A204.1 (cell line): ENCODE measurements around the gene SOAT1.
"Not testable (repeated sequence)": the region's sequence is repeated elsewhere in the genome, so short reads cannot be mapped to it uniquely, and the experiment has no call there.

Experiments used
- FAIRE-seq: peaks from 2 replicates; lab custom pipeline; 2012; peaks lifted over from hg19 to GRCh38; lab: Jason Lieb, UNC

Gene SOAT1

DNA sequence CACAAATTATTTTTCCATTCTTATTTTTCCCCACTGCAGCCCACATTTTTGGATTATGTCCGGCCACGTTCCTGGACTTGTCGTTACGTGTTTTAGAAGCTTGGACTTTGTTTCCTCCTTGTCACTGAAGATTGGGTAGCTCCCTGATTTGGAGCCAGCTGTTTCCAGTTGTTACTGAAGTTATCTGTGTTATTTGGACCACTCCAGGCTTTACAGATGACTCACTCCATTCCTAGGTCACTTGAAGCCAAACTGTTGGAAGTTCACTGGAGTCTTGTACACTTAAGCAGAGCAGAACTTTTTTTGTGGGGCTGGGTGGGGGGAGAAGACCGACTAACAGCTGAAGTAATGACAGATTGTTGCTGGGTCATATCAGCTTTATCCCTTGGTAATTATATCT, 59.9 kb downstream of the SOAT1 start:
- no peak for FAIRE-seq

DNA sequence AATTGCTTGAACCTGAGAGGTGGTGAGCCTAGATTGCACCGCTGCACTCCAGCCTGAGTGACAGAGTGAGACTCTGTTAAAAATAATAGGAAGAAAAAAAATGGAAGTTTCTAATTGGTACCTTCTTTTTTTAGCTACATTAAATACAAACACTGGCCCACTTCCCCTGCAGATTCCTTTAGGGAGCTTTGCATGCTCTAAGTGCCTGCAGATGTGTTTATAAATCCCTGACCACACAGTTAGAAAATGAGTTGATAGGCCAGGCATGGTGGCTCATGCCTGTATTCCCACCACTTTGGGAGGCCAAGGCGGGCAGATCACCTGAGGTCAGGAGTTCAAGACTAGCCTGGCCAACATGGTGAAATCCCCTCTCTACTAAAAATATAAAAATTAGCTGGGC, 68.0 kb downstream of the SOAT1 start:
- not testable (repeated sequence) for FAIRE-seq

DNA sequence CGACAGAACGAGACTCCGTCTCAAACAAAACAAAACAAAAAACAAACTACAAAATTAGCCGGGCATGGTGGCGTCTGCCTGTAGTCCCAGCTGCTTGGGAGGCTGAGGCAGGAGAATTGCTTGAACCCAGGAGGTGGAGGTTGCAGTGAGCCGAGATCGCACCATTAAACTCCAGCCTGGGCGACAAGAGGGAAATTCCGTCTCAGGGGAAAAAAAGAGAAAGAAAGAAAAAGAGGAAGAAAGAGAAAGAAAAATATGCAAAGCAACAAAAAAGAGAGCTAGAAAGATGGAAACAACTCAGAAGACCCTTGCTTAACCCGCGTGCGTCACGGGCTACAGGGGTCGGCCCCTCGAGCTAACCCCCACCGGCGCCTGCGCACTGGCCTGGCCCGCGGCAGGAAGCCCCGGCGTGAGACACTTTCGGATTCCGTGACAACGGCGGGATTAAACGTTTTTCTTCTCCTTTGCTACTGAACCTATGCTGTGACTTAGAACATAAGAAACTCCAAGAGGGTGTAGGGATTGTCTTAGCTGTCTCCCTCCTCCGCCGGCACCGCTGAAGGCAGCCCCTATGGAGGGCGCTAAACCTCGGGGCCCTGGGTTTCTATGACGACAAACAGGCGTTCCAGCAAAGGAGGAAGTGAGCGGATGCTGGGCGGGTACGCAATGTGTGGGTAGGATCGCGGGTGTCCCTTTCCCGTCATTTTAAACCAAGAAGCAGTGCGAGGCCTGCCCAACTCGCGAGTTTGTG, 71.9 kb downstream of the SOAT1 start, which contains the start of gene AXDND1:
TSS of gene AXDND1 (plus strand) at position 630 of the 751 bp plus-strand sequence. CDS start 539 bp downstream, outside the sequence.
- peak; percentile 16 for FAIRE-seq

DNA sequence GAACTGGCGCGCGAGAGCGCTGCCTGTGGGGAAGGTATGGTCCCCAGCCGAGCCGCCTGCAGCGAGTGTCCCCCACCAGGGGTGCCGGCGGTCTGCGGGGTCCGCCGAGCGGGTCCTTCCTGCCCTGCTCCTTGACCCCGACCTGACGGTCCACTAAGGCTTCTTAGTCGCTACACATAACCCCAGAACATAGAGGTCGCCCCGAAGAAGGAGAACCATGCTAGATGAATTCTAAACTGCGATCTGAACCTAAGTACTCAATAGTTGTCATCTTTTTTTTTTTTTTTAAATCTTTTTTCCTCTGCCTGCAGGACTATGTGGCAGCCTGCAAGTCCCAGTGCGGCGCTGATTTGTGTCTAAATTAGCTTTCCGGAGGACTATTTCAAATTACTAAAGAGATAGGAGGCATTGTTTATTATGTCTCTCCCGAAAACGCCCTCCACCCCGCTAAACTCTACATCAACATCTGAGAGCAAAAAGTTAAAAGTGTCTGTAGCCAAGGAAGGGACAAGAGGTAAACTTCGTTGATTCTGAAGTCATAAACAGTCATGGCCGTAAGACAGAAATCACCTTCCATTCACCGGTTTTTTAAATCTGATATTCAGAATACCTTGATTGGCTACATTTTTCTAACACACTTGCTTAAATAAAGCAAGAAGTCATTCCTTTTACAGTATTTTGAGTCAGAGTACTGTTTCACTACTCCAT, 72.7 kb downstream of the SOAT1 start:
- no peak for FAIRE-seq

DNA sequence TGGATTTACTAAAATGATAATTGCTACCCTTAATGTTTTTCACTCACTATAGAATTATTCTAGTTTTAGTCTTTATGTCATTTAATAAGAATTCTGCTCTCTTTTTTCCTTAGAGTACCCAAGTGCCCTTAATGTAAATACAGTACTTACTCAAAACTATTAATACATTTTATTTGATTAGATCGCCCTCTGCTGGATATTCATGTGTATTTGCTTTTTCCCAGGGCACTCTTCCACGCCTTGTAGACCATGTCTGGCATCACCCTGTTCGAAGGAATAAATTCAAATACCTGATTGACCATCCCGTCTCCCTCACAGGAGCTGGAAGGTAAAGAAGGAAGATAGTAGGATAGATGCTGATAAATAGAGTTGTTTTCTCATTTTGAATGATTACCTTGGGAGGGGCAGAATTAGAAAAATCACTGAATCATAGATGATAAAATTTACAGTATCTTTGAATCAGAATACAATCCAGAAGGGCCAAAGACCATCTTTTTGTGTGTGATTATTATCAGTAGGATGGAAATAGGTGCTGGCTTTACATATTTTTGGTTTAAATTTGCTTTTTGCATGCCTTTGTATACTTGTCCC, 76.2 kb downstream of the SOAT1 start:
- peak; percentile 97 for FAIRE-seq

DNA sequence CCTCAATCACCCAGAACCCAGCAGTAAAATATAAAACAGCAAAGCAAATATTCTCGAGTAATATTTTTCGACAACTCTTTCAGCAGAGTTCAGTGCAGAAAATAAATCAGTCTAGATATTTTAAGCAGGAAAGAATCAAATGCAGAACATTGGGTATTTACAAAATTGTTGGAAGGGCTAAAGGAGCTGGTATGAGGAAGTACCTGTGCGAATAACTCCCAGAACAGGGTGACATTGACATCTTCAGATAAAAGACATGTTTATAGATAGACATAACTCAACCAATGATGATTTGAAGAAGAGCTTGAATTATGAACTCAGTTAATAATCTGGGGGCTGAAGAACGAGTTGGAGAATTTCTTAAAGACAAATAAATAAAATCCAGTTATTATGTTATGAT, 78.6 kb downstream of the SOAT1 start:
- no peak for FAIRE-seq

DNA sequence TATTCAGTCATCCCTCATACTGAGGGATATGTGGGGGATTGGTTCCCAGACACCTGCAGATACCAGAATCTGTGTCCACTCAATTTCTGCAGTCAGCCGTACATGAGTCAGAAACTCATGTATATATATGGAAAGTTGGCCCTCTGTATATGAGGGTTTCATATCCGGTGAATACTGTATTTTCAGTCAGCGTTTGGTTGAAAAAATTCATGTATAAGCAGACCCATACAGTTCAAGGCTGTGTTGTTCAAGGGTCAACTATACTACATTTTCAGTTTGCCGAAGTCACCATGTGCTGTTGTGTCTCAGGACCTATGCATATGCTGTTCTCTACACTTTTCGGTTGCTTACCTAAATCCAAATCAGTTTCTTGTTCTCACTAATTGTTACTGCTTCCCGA, 82.6 kb downstream of the SOAT1 start:
- FAIRE-seq: no peak

DNA sequence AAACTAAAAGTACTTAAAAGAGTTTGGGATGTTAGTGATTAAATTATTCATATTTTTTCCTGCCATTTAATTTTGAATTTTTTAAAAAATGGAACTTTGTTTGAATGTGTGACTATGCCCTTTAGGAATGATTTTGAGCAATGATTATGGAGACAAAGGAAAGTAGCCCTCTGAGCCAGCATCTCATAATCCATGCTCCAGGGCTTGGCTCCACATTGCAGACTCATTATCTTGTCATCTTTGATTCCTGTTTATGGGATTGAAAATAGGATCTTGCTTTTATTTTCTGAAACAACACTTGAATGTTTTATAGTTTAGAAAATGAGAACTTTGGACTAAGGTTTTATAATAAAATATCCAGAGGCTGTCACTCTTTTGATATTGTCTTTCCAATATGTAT, 86.7 kb downstream of the SOAT1 start:
- no peak for FAIRE-seq

DNA sequence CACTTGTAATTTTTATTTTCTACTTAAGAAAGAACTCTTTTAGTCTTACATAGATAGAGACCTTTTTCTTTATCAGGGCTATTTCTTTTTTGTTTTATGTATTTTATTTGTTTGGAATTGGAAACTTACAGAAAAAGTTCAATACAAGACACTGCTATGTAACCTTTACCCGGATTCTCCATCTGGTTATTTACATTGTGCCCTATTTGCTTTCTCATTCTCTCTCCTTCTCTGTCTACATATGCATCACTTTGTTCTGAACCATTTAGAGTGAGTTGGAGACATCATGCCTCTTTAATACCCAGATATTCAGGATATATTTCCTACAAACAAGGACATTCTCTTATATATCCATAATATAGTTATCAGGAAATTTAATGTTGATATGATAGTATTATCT, 90.4 kb downstream of the SOAT1 start:
- no peak for FAIRE-seq

DNA sequence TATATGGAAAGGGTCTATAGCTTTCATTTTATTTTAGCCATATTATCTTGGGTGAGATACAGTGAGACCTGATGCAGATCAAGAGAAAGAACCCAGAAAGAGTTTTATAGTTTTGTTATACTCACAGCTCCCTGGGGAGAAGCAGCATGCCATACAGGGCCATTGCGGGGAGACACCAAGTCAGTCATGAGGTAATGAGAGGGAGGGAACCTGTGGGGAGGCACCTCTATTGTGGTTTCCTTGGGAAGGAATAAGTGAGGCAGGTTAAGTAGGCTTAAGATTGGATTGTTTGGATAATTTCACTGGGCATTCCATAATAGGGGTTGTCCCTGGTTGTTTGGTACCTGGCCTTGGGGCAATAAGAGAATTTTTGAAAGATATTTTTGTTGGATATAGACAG, 91.9 kb downstream of the SOAT1 start:
- FAIRE-seq: no peak

DNA sequence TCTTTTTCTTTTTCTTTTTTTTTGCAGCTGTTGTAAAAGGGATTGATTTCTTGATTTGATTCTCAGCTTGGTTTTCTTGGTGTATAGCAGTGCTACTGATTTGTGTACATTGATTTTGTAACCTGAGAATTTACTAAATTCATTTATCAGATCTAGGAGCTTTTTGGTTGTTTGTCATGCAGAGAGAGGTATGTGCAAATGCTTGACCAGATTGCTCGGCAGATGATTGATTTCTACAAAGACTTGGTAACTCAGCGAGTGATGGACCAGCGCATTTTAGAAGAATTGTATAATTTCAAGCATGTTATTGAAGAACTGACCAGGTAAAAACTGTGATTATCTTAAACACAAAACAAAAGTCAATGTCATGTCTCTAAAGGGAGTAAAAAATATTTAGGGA, 100.1 kb downstream of the SOAT1 start:
- no peak for FAIRE-seq

DNA sequence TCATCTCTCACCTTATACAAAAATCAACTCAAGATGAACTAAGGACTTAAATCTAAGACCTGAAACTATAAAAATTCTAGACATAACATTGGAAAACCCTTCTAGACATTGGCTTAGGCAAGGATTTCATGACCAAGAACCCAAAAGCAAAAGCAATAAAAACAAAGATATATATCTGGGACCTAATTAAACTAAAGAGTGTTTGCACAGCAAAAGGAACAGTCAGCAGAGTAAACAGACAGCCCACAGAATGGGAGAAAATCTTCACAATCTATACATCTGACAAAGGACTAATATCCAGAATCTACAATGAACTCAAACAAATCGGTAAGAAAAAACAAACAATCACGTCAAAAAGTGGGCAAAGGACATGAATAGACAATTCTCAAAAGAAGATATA, 105.8 kb downstream of the SOAT1 start:
- FAIRE-seq: not testable (repeated sequence)
